MM.1S (cell line): ENCODE data around the gene CENPM.

ENCODE experiments used
- DNase-seq: peaks from one replicate; pipeline ENCODE4 v3.0.0-alpha.2; 2015
- H2AFZ ChIP-seq: fragments of 300-600 bp; sonication (generic); 2 replicates; pipeline ENCODE4 v1.6.0; 2016; ENCODE audit warnings: antibody characterized with exemption, low read length
- H3F3A ChIP-seq: fragments of 300-600 bp; sonication (generic); 2 replicates; pipeline ENCODE4 v1.6.1; 2016; ENCODE audit warnings: mild to moderate bottlenecking, antibody characterized with exemption, low read length, moderate library complexity, mixed read lengths; ENCODE audit not compliant: insufficient read depth
- H3K27ac ChIP-seq: fragments of 300-600 bp; sonication (generic); 2 replicates; pipeline ENCODE4 v1.5.1; 2016; ENCODE audit warnings: mild to moderate bottlenecking, low read length
- H3K27me3 ChIP-seq: fragments of 300-600 bp; sonication (generic); replicated peaks from 2 replicates; pipeline ENCODE4 v1.6.0; 2016; ENCODE audit warnings: low read length; ENCODE audit not compliant: insufficient read depth
- H3K36me3 ChIP-seq: fragments of 300-600 bp; sonication (generic); replicated peaks from 2 replicates; pipeline ENCODE4 v1.6.1; 2016; ENCODE audit warnings: mild to moderate bottlenecking, low read length, mixed read lengths; ENCODE audit not compliant: insufficient read depth
- H3K4me1 ChIP-seq: fragments of 300-600 bp; sonication (generic); 2 replicates; pipeline ENCODE4 v1.6.1; 2016; ENCODE audit warnings: low read length, mixed read lengths
- H3K4me2 ChIP-seq: fragments of 300-600 bp; sonication (generic); 2 replicates; pipeline ENCODE4 v1.6.0; 2016; ENCODE audit warnings: low read depth, low read length
- H3K4me3 ChIP-seq: fragments of 300-600 bp; sonication (generic); 2 replicates; pipeline ENCODE4 v1.5.1; 2016; ENCODE audit warnings: low read length, mixed read lengths
- H3K79me2 ChIP-seq: fragments of 300-600 bp; sonication (generic); 2 replicates; pipeline ENCODE4 v1.6.1; 2016; ENCODE audit warnings: mixed run types, low read length, mixed read lengths
- H3K9ac ChIP-seq: fragments of 300-600 bp; sonication (generic); 2 replicates; pipeline ENCODE4 v1.6.1; 2016; ENCODE audit warnings: low read length, mixed read lengths
- H3K9me2 ChIP-seq: fragments of 300-600 bp; sonication (generic); replicated peaks from 2 replicates; pipeline ENCODE4 v1.6.1; 2016; ENCODE audit warnings: mild to moderate bottlenecking, low read length, mixed read lengths; ENCODE audit not compliant: insufficient read depth
- H3K9me3 ChIP-seq: fragments of 300-600 bp; sonication (generic); replicated peaks from 2 replicates; pipeline ENCODE4 v1.6.1; 2016; ENCODE audit warnings: mild to moderate bottlenecking, low read length, mixed read lengths; ENCODE audit not compliant: insufficient read depth
- H4K20me1 ChIP-seq: fragments of 300-600 bp; sonication (generic); 2 replicates; pipeline ENCODE4 v1.6.1; 2016; ENCODE audit warnings: mild to moderate bottlenecking, low read length, moderate library complexity, mixed read lengths; ENCODE audit not compliant: insufficient read depth
- CTCF ChIP-seq: fragments of 300-600 bp; sonication (generic); IDR thresholded peaks from 2 replicates; pipeline ENCODE4 v1.5.1; 2016; ENCODE audit warnings: antibody characterized with exemption, low read length, mixed read lengths
- EZH2 ChIP-seq: fragments of 300-600 bp; sonication (generic); optimal IDR thresholded peaks from 2 replicates; pipeline ENCODE3; 2017; ENCODE audit warnings: low read depth, mild to moderate bottlenecking, antibody characterized with exemption, low read length, mixed read lengths
- EZH2phosphoT487 ChIP-seq: fragments of 300-600 bp; sonication (generic); IDR thresholded peaks from 2 replicates; pipeline ENCODE4 v1.6.1; 2018; ENCODE audit warnings: antibody characterized with exemption, low read length

The CENPM gene

GRCh38 chr22:41939981-41940831 lies 6.7 kb downstream of the CENPM start:
- peaks cover 36% of the 10 kb centered on the region for H3F3A ChIP-seq
- H3K27ac ChIP-seq = peak overlapping the region; percentile 99
- peaks cover 16% of the 10 kb centered on the region for H3K36me3 ChIP-seq
- H3K79me2 ChIP-seq = peaks cover 49% of the 10 kb centered on the region
- no peaks in the 10 kb centered on the region for H3K9me3 ChIP-seq
- peaks cover 26% of the 10 kb centered on the region for H3K4me1 ChIP-seq
- no peak overlapping the region for H2AFZ ChIP-seq
- H3K9ac ChIP-seq = peak overlapping the region; percentile 74
- DNase-seq = peak; percentile 89
- no peak overlapping the region for H3K4me3 ChIP-seq
- H4K20me1 ChIP-seq = no peaks in the 10 kb centered on the region
- no peaks in the 10 kb centered on the region for H3K27me3 ChIP-seq
- H3K9me2 ChIP-seq = no peaks in the 10 kb centered on the region
- no peak for TF ChIP-seq EZH2
- no peak for TF ChIP-seq CTCF
- no peak for TF ChIP-seq EZH2phosphoT487
- peak overlapping the region; percentile 34 for H3K4me2 ChIP-seq

- no peak overlapping the region for H2AFZ ChIP-seq
- peaks cover 21% of the 10 kb centered on the region for H3K79me2 ChIP-seq
- H4K20me1 ChIP-seq = no peaks in the 10 kb centered on the region
- H3K4me1 ChIP-seq = peaks cover 14% of the 10 kb centered on the region
- DNase-seq = no peak
- H3K4me2 ChIP-seq = no peak overlapping the region
- H3K4me3 ChIP-seq = no peak overlapping the region
- H3K36me3 ChIP-seq = peaks cover 9% of the 10 kb centered on the region; the same call in 1 of the 2 replicates
- H3K9ac ChIP-seq = no peak overlapping the region
- no peaks in the 10 kb centered on the region for H3K27me3 ChIP-seq
- H3K9me2 ChIP-seq = no peaks in the 10 kb centered on the region
- H3K27ac ChIP-seq = no peak overlapping the region
- H3K9me3 ChIP-seq = no peaks in the 10 kb centered on the region
- TF ChIP-seq CTCF (no peak), EZH2phosphoT487 (no peak), EZH2 (no peak)
- H3F3A ChIP-seq = peaks cover 29% of the 10 kb centered on the region
Observed at GRCh38 chr22:41936894-41937169, 10.1 kb downstream of the CENPM start.

- peaks cover 10% of the 10 kb centered on the region for H3K79me2 ChIP-seq
- H3K27me3 ChIP-seq = no peaks in the 10 kb centered on the region
- peaks cover 9% of the 10 kb centered on the region; the same call in 1 of the 2 replicates for H3K36me3 ChIP-seq
- peaks cover 1% of the 10 kb centered on the region for H3K4me1 ChIP-seq
- TF ChIP-seq CTCF = no peak
- no peak for TF ChIP-seq EZH2
- TF ChIP-seq EZH2phosphoT487 = no peak
- H3K9ac ChIP-seq = no peak overlapping the region
- H3K4me2 ChIP-seq = no peak overlapping the region
- no peak overlapping the region for H3K27ac ChIP-seq
- no peaks in the 10 kb centered on the region for H3K9me3 ChIP-seq
- H3K4me3 ChIP-seq = no peak overlapping the region
- no peak overlapping the region for H2AFZ ChIP-seq
- H3F3A ChIP-seq = peaks cover 17% of the 10 kb centered on the region
- no peak for DNase-seq
- H4K20me1 ChIP-seq = no peaks in the 10 kb centered on the region
- no peaks in the 10 kb centered on the region for H3K9me2 ChIP-seq
Observed at GRCh38 chr22:41935509-41935908, 11.4 kb downstream of the CENPM start.
